ENCODE data around the gene RAF1.

The RAF1 gene

GRCh38 chr3:12588039-12589009 lies 75.6 kb downstream of the RAF1 start:
- DNase-seq = no peak

GRCh38 chr3:12586403-12586802 lies 77.5 kb downstream of the RAF1 start:
- DNase-seq = no peak

- no peak for DNase-seq
Measured at GRCh38 chr3:12585970-12586369, 77.9 kb downstream of the RAF1 start.

GRCh38 chr3:12585181-12585580 lies 78.7 kb downstream of the RAF1 start:
- no peak for DNase-seq

GRCh38 chr3:12584083-12584482 lies 79.8 kb downstream of the RAF1 start:
- DNase-seq = no peak

GRCh38 chr3:12583280-12583679 lies 80.6 kb downstream of the RAF1 start:
- DNase-seq = no peak

GRCh38 chr3:12582730-12583129 lies 81.2 kb downstream of the RAF1 start:
- DNase-seq = no peak

GRCh38 chr3:12579905-12580304 lies 84.0 kb downstream of the RAF1 start:
- no peak for DNase-seq

- no peak for DNase-seq
Measured at GRCh38 chr3:12579456-12579855, 84.5 kb downstream of the RAF1 start.

- DNase-seq = no peak
Measured at GRCh38 chr3:12578742-12579141, 85.2 kb downstream of the RAF1 start.

GRCh38 chr3:12577379-12577778 lies 86.5 kb downstream of the RAF1 start:
- DNase-seq = no peak

- DNase-seq = no peak
Measured at GRCh38 chr3:12574661-12575060, 89.3 kb downstream of the RAF1 start.

- DNase-seq = no peak
Measured at GRCh38 chr3:12574131-12574530, 89.8 kb downstream of the RAF1 start.

- DNase-seq = no peak
Measured at GRCh38 chr3:12571986-12572385, 91.9 kb downstream of the RAF1 start.

- no peak for DNase-seq
Measured at GRCh38 chr3:12569836-12570235, 94.1 kb downstream of the RAF1 start.

GRCh38 chr3:12568747-12569146 lies 95.2 kb downstream of the RAF1 start:
- no peak for DNase-seq

- DNase-seq = no peak
Measured at GRCh38 chr3:12566976-12567375, 96.9 kb downstream of the RAF1 start.

- no peak for DNase-seq
Measured at GRCh38 chr3:12562451-12562850, 101.5 kb downstream of the RAF1 start.

GRCh38 chr3:12561397-12561796 lies 102.5 kb downstream of the RAF1 start:
- no peak for DNase-seq

- no peak for DNase-seq
Measured at GRCh38 chr3:12560505-12561190, 103.3 kb downstream of the RAF1 start.

- DNase-seq = no peak
Measured at GRCh38 chr3:12559520-12559919, 104.4 kb downstream of the RAF1 start.

- no peak for DNase-seq
Measured at GRCh38 chr3:12558706-12559105, 105.2 kb downstream of the RAF1 start.

- no peak for DNase-seq
Measured at GRCh38 chr3:12557473-12558100, 106.3 kb downstream of the RAF1 start.
